Adipose tissue (tissue), 3 donors: ENCODE results near the gene ITIH4. TPM values are rescaled to one million over a fixed set of nuclear protein-coding genes. Genes with fewer than 3 reads are reported as not detected.

Experiments used
- H3K27ac ChIP-seq: one replicate; pipeline ENCODE4 v1.5.1; 2013; ENCODE audit warnings: low read depth, low read length
- WGBS, 3 donors: extraction: QIAGEN DNeasy Blood & Tissue Kit; methylation state at CpG; one replicate each; pipeline ENCODE4 v1.1.7; 2013; 5-methylcytosine and 5-hydroxymethylcytosine counted together
- polyA plus RNA-seq, 3 donors: library from polyadenylated mRNA; stranded (reverse); fragments of 200-250 nt; gene quantifications; one replicate each; pipeline ENCODE4 v1.2.3, GENCODE V29; 2013
- donor health status: healthy with polysubstance abuse.
- donor health status: Bipolar disorder and iron deficiency.
- donor health status: healthy.

Gene ITIH4
- polyA plus RNA-seq, 3 donors, result 4.0 to 55.2 (median 21.1) TPM

GRCh38 chr3:52838561-52839267 is 8.2 kb upstream of the ITIH4 start:
- H3K27ac ChIP-seq, result no peak overlapping the region
- WGBS, 3 donors, result 82 to 91% (median 88%) methylated on average over 8 of the region's 8 CpGs

GRCh38 chr3:52836986-52837385 is 6.5 kb upstream of the ITIH4 start:
- 91 to 97% (median 91%) methylated on average over 4 of the region's 4 CpGs for WGBS, 3 donors
- H3K27ac ChIP-seq, result no peak overlapping the region

GRCh38 chr3:52836471-52836845 is 6.0 kb upstream of the ITIH4 start:
- 88 to 94% (median 91%) methylated on average over 5 of the region's 5 CpGs for WGBS, 3 donors
- no peak overlapping the region for H3K27ac ChIP-seq

GRCh38 chr3:52835766-52836470 is 5.4 kb upstream of the ITIH4 start:
- no peak overlapping the region for H3K27ac ChIP-seq
- 85 to 93% (median 90%) methylated on average over 8 of the region's 8 CpGs for WGBS, 3 donors

- no peak within 1 kb of the TSS for H3K27ac ChIP-seq
- 59 to 66% (median 63%) methylated on average over 11 of the region's 11 CpGs for WGBS, 3 donors
Measured at GRCh38 chr3:52834871-52835501, 4.5 kb upstream of the ITIH4 start, which contains the start of gene MUSTN1. TSS of gene MUSTN1 (minus strand) at chr3:52835019. CDS start at chr3:52834948, 71 bp downstream.

- H3K27ac ChIP-seq, result no peak overlapping the region
- 96 to 97% (median 96%) methylated on average over 13 to 14 of the region's 14 CpGs for WGBS, 3 donors
Measured at GRCh38 chr3:52833202-52833601, 2.7 kb upstream of the ITIH4 start.

- H3K27ac ChIP-seq, result no peak overlapping the region
- 48 to 73% (median 54%) methylated on average over 21 of the region's 21 CpGs for WGBS, 3 donors
Measured at GRCh38 chr3:52831500-52832301, 1.2 kb upstream of the ITIH4 start.

- 85 to 95% (median 89%) methylated on average over 10 of the region's 10 CpGs for WGBS, 3 donors
- no peak overlapping the region for H3K27ac ChIP-seq
Measured at GRCh38 chr3:52829906-52830463, 487 bp downstream of the ITIH4 start.

GRCh38 chr3:52829482-52829881 is 990 bp downstream of the ITIH4 start:
- no peak overlapping the region for H3K27ac ChIP-seq
- WGBS, 3 donors, result 90 to 99% (median 91%) methylated on average over 3 of the region's 3 CpGs

- no peak overlapping the region for H3K27ac ChIP-seq
- whole genome bisulfite sequencing, 3 donors, result 44 to 73% (median 72%) methylated on average over 9 to 10 of the region's 10 CpGs
Measured at GRCh38 chr3:52827866-52828376, 2.6 kb downstream of the ITIH4 start.

- no peak overlapping the region for H3K27ac ChIP-seq
- 67 to 73% (median 71%) methylated on average over 9 of the region's 9 CpGs for WGBS, 3 donors
Measured at GRCh38 chr3:52827441-52827840, 3.0 kb downstream of the ITIH4 start.

GRCh38 chr3:52824037-52824436 is 6.4 kb downstream of the ITIH4 start:
- 89 to 96% (median 93%) methylated on average over 10 of the region's 10 CpGs for WGBS, 3 donors
- H3K27ac ChIP-seq, result no peak overlapping the region

- no peak overlapping the region for H3K27ac ChIP-seq
- WGBS, 3 donors, result 84 to 94% (median 93%) methylated on average over 5 of the region's 5 CpGs
Measured at GRCh38 chr3:52822363-52822762, 8.1 kb downstream of the ITIH4 start.

- H3K27ac ChIP-seq, result no peak overlapping the region
- 63 to 65% (median 63%) methylated on average over 11 of the region's 11 CpGs for WGBS, 3 donors
Measured at GRCh38 chr3:52820736-52821135, 9.7 kb downstream of the ITIH4 start.

GRCh38 chr3:52819936-52820335 is 10.5 kb downstream of the ITIH4 start:
- no peak overlapping the region for H3K27ac ChIP-seq
- 73 to 88% (median 84%) methylated on average over 2 of the region's 2 CpGs for WGBS, 3 donors

GRCh38 chr3:52817860-52818259 is 12.6 kb downstream of the ITIH4 start:
- 92 to 96% (median 94%) methylated on average over 7 of the region's 7 CpGs for WGBS, 3 donors

GRCh38 chr3:52817221-52817620 is 13.3 kb downstream of the ITIH4 start:
- H3K27ac ChIP-seq, result no peak overlapping the region
- 94 to 98% (median 97%) methylated on average over 10 of the region's 10 CpGs for WGBS, 3 donors

More at GRCh38 chr3:52817860-52818259, 12.6 kb downstream of the ITIH4 start:
- H3K27ac ChIP-seq, result no peak overlapping the region

- 93 to 95% (median 94%) methylated on average over 10 of the region's 10 CpGs for WGBS, 3 donors
- no peak overlapping the region for H3K27ac ChIP-seq
Measured at GRCh38 chr3:52816654-52817053, 13.8 kb downstream of the ITIH4 start.
